GM12878 (cell line): ENCODE results near the gene RPS6KL1. TPM values are rescaled to one million over a fixed set of nuclear protein-coding genes. Genes with fewer than 3 reads are reported as not detected.

ENCODE experiments used
- ATAC-seq: fragments of 200-7000 bp; cut with Tn5 transposase; 3 replicates; pipeline ENCODE4 v1.9.1; 2020; ENCODE audit warnings: mild to moderate bottlenecking, moderate library complexity
- BruUV-seq: library from RNA; stranded (reverse); fragments of 400-500 nt; replicated peaks from 2 replicates; lab custom pipeline; 2021; lab: Mats Ljungman, UMichigan
- CTCF ChIA-PET: fragments of 300-600 bp; sonication (Branson Sonifier 250); formaldehyde crosslinking; extraction: SDS; loops from one replicate; lab custom pipeline; 2021; ENCODE audit warnings: inconsistent platforms; lab: Yijun Ruan, JAX
- POLR2A ChIA-PET: fragments of 350-600 bp; formaldehyde crosslinking; extraction: SDS; loops from one replicate; lab custom pipeline; 2021; ENCODE audit warnings: inconsistent platforms; lab: Charles Lee
- RAD21 ChIA-PET: fragments of 300-600 bp; sonication (Branson Sonifier 250); formaldehyde crosslinking; loops from one replicate; lab custom pipeline; 2023; ENCODE audit warnings: antibody characterized with exemption; ENCODE audit not compliant: unreplicated experiment; lab: Charles Lee
- SMC1A ChIA-PET: fragments of 300-600 bp; sonication (Branson Sonifier 250); formaldehyde crosslinking; loops from one replicate; lab custom pipeline; 2023; ENCODE audit not compliant: unreplicated experiment, uncharacterized antibody; lab: Charles Lee
- DNase-seq: peaks from one replicate; pipeline ENCODE4 v3.0.0-alpha.2; 2011; ENCODE audit warnings: low read depth, low spot score
- FAIRE-seq: peaks from 3 replicates; lab custom pipeline; 2011; peaks lifted over from hg19 to GRCh38; lab: Jason Lieb, UNC
- H2AFZ ChIP-seq: 2 replicates; pipeline ENCODE4 v1.6.0; 2011; ENCODE audit warnings: low read depth, low read length, control low read depth; ENCODE audit not compliant: control insufficient read depth
- H3K27ac ChIP-seq: 2 replicates; pipeline ENCODE4 v1.5.1; 2011; ENCODE audit warnings: control low read depth; ENCODE audit not compliant: control insufficient read depth, insufficient read depth
- H3K27me3 ChIP-seq, 2 experiments: replicated peaks in 1 of 2; 2 replicates each; pipeline versions ENCODE4 v1.6.0 to v1.6.1; 2011; ENCODE audit warnings: low read length in 1 of 2; ENCODE audit not compliant: control insufficient read depth in 2 of 2, insufficient read depth in 2 of 2
- H3K36me3 ChIP-seq, 2 experiments: 2 replicates each; pipeline ENCODE4 v1.5.1; 2011; ENCODE audit warnings: low read length in 1 of 2; ENCODE audit not compliant: control insufficient read depth in 2 of 2, insufficient read depth in 2 of 2
- H3K4me1 ChIP-seq: 2 replicates; pipeline ENCODE4 v1.6.1; 2011; ENCODE audit warnings: mild to moderate bottlenecking, low read length, moderate library complexity, mixed read lengths; ENCODE audit not compliant: control insufficient read depth, insufficient read depth
- H3K4me2 ChIP-seq: 2 replicates; pipeline ENCODE4 v1.6.0; 2011; ENCODE audit warnings: control low read depth; ENCODE audit not compliant: control insufficient read depth, insufficient read depth
- H3K4me3 ChIP-seq: fragments of 200-600 bp; sonication (generic); 2 replicates; pipeline ENCODE4 v1.5.1; 2016
- H3K79me2 ChIP-seq: 2 replicates; pipeline ENCODE4 v1.6.0; 2011; ENCODE audit warnings: low read length; ENCODE audit not compliant: control insufficient read depth, insufficient read depth
- H3K9ac ChIP-seq: 2 replicates; pipeline ENCODE4 v1.8.0; 2011; ENCODE audit warnings: low read length, control low read depth, mixed read lengths; ENCODE audit not compliant: control insufficient read depth, insufficient read depth
- H3K9me3 ChIP-seq: replicated peaks from 3 replicates; pipeline ENCODE4 v1.5.1; 2011; ENCODE audit warnings: mild to moderate bottlenecking, low read length; ENCODE audit not compliant: control insufficient read depth, insufficient read depth
- H4K20me1 ChIP-seq: 2 replicates; pipeline ENCODE4 v1.6.0; 2011; ENCODE audit not compliant: control insufficient read depth, insufficient read depth
- BACH1 ChIP-seq: fragments of 450-650 bp; IDR thresholded peaks from 2 replicates; pipeline ENCODE4 v1.6.1; 2017; ENCODE audit warnings: mild to moderate bottlenecking, borderline replicate concordance
- BCL11A ChIP-seq: IDR thresholded peaks from 2 replicates; pipeline ENCODE4 v1.6.1; 2011; ENCODE audit warnings: low read depth, low read length
- CEBPB ChIP-seq, 2 experiments: fragments of 150-350 bp in 1 of 2; IDR thresholded peaks; 2 replicates each; pipeline ENCODE4 v1.6.1; 2012 to 2014; ENCODE audit warnings: low read depth in 2 of 2, low read length in 2 of 2, borderline replicate concordance in 1 of 2, inconsistent platforms in 1 of 2
- NFYA ChIP-seq: IDR thresholded peaks from 2 replicates; pipeline ENCODE4 v1.6.1; 2011; ENCODE audit warnings: low read depth, mild to moderate bottlenecking, low read length, improper control_type of control experiment, borderline replicate concordance
- PKNOX1 ChIP-seq: fragments of 450-650 bp; IDR thresholded peaks from 2 replicates; pipeline ENCODE4 v1.6.1; 2016; ENCODE audit warnings: mild to moderate bottlenecking
- RAD51 ChIP-seq: fragments of 450-650 bp; IDR thresholded peaks from 2 replicates; pipeline ENCODE4 v1.6.1; 2016; ENCODE audit warnings: moderate library complexity, mild to moderate bottlenecking, inconsistent platforms
- SKIL ChIP-seq: fragments of 450-650 bp; IDR thresholded peaks from 2 replicates; pipeline ENCODE4 v1.6.1; 2017; ENCODE audit warnings: mild to moderate bottlenecking, low read depth, inconsistent platforms; ENCODE audit not compliant: poor library complexity, severe bottlenecking
- TAF1 ChIP-seq: IDR thresholded peaks from 2 replicates; pipeline ENCODE4 v1.6.1; 2011; ENCODE audit warnings: mild to moderate bottlenecking, low read depth, low read length, borderline replicate concordance
- ZNF217 ChIP-seq: fragments of 450-650 bp; IDR thresholded peaks from 2 replicates; pipeline ENCODE4 v1.6.1; 2017; ENCODE audit warnings: antibody characterized with exemption, mild to moderate bottlenecking
- ZNF622 ChIP-seq: fragments of 450-650 bp; IDR thresholded peaks from 2 replicates; pipeline ENCODE4 v1.6.1; 2017; ENCODE audit warnings: mild to moderate bottlenecking, inconsistent platforms
- WGBS: methylation state at CpG from one replicate; pipeline ENCODE4 v1.1.6; 2016; ENCODE audit warnings: low lambda C conversion rate; ENCODE audit not compliant: insufficient replicate concordance, insufficient coverage; ENCODE audit errors: missing lambda C conversion rate; 5-methylcytosine and 5-hydroxymethylcytosine counted together
- in situ Hi-C: fragments of 300-500 bp; cut with MboI; formaldehyde crosslinking; loops from 9 replicates; pipeline ENCODE4 v1.14.3; 2018; ENCODE audit warnings: mixed read lengths
- intact Hi-C: fragments of 100-400 bp; cut with micrococcal nuclease; formaldehyde crosslinking; loops from one replicate; pipeline ENCODE4 v1.14.2; 2022; ENCODE audit not compliant: unreplicated experiment
- polyA plus RNA-seq, 11 experiments: library from polyadenylated mRNA; depleted of rRNA in 4 of 11; unstranded in 6 of 11; stranded (reverse) in 5 of 11; fragments of >200 nt; fragmentation: Nextera tagmentation in 4 of 11; fragmentation: Illumina TruSeq in 1 of 11; extraction: Ambion mirVana in 4 of 11; extraction: Trizol in 1 of 11; gene quantifications; 1 replicate in 1 of 11; 2 replicates in 10 of 11; pipeline versions ENCODE4 v1.2.1 to v1.2.3, GENCODE V29; 2011 to 2016; ENCODE audit warnings: inconsistent platforms in 2 of 11, missing spikeins in 2 of 11, low read depth in 1 of 11
- total RNA-seq, 4 experiments: library from RNA; depleted of rRNA in 3 of 4; stranded (reverse); fragments of >200 nt in 3 of 4; fragmentation: Illumina TruSeq in 1 of 4; extraction: Trizol in 1 of 4; gene quantifications; 2 replicates each; pipeline versions ENCODE4 v1.2.1 to v1.2.3, GENCODE V29; 2013 to 2021
- TF ChIP-seq, protein P1 (sequence below): fragments of 450-650 bp; IDR thresholded peaks from 2 replicates; pipeline ENCODE4 v1.6.1; 2016; ENCODE audit warnings: mild to moderate bottlenecking, moderate library complexity, borderline replicate concordance
- TF ChIP-seq, protein P2 (sequence below): fragments of 450-650 bp; conservative IDR thresholded peaks from 2 replicates; pipeline ENCODE4 v1.6.1; 2017; ENCODE audit warnings: mild to moderate bottlenecking, moderate library complexity

Gene RPS6KL1
- total and polyA plus RNA-seq, 10 of the 15 experiments (the other 5 are each of a cell fraction or from before 2014, with no cell fraction given), result 0.04 to 4.2 (median 2.0) TPM

DNA sequence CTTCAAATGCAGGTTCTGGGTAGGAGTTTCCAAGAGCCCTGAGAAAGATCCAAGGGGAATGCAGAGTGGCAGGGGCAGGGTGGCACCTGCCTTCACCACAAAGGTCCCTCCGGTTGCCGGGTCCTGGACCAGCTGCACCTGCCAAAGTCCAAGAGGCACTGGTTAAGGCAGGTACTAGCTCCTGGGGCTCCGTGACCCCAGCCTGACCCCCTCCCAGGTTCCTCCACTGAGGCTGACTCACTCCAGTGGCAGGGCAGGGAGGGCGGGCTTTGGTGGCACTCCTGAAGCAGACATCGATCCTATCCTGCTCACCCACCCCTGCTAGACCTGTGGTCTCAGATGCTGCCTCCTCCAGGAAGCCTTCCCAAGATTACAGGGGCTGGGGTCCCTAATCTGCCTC, 11.4 kb downstream of the RPS6KL1 start (continued):
- TF ChIP-seq, protein P1, sequence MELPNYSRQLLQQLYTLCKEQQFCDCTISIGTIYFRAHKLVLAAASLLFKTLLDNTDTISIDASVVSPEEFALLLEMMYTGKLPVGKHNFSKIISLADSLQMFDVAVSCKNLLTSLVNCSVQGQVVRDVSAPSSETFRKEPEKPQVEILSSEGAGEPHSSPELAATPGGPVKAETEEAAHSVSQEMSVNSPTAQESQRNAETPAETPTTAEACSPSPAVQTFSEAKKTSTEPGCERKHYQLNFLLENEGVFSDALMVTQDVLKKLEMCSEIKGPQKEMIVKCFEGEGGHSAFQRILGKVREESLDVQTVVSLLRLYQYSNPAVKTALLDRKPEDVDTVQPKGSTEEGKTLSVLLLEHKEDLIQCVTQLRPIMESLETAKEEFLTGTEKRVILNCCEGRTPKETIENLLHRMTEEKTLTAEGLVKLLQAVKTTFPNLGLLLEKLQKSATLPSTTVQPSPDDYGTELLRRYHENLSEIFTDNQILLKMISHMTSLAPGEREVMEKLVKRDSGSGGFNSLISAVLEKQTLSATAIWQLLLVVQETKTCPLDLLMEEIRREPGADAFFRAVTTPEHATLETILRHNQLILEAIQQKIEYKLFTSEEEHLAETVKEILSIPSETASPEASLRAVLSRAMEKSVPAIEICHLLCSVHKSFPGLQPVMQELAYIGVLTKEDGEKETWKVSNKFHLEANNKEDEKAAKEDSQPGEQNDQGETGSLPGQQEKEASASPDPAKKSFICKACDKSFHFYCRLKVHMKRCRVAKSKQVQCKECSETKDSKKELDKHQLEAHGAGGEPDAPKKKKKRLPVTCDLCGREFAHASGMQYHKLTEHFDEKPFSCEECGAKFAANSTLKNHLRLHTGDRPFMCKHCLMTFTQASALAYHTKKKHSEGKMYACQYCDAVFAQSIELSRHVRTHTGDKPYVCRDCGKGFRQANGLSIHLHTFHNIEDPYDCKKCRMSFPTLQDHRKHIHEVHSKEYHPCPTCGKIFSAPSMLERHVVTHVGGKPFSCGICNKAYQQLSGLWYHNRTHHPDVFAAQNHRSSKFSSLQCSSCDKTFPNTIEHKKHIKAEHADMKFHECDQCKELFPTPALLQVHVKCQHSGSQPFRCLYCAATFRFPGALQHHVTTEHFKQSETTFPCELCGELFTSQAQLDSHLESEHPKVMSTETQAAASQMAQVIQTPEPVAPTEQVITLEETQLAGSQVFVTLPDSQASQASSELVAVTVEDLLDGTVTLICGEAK, result no peak

- FAIRE-seq, result no peak
- in situ Hi-C loops, result no loop called here
- POLR2A ChIA-PET, result no interaction called here
Observed at GRCh38 chr14:74911221-74911620, 11.8 kb downstream of the RPS6KL1 start.

More at GRCh38 chr14:74911221-74911620, 11.8 kb downstream of the RPS6KL1 start:
- H3K4me3 ChIP-seq, result no peak overlapping the region
- H3K27me3 ChIP-seq, result no peaks in the 10 kb centered on the region
- ChIA-PET SMC1A (interaction anchor here (1.4 kb wide), 1 partner anchor 10 kb away, joined by 3 read pairs; no protein-coding TSS in a partner anchor), RAD21 (interaction anchor here (0.6 kb wide), 1 partner anchor 34 kb away, joined by 4 read pairs; no protein-coding TSS in a partner anchor), CTCF (interaction anchor here (0.5 to 26.0 kb wide), 5 partner anchors 52 to 1832 kb away, joined by 3 to 552 read pairs (median 6); no protein-coding TSS in a partner anchor)
- H3K27ac ChIP-seq, result no peak overlapping the region
- no peaks in the 10 kb centered on the region for H3K9me3 ChIP-seq
- H3K4me2 ChIP-seq, result no peak overlapping the region
- intact Hi-C loops, result no loop called here
- no peaks in the 10 kb centered on the region for H3K79me2 ChIP-seq
- no peak for DNase-seq
- no peaks in the 10 kb centered on the region for H4K20me1 ChIP-seq
- H3K9ac ChIP-seq, result no peak overlapping the region
- ATAC-seq, result no peak
- no peaks in the 10 kb centered on the region; a peak in 2 of 4 replicates for H3K36me3 ChIP-seq
- H2AFZ ChIP-seq, result no peak overlapping the region
- BruUV-seq, result no TSS peak
- TF ChIP-seq PKNOX1 (no peak), NFYA (no peak), BACH1 (no peak), BCL11A (no peak), TAF1 (no peak), CEBPB (IDR thresholded peaks at IDR 0.05; ENCODE audit: borderline replicate concordance in 1 of 2, low read depth in 2 of 2, low read length in 2 of 2) (no peak), RAD51 (no peak), SKIL (no peak), ZNF622 (no peak), ZNF217 (no peak)
- TF ChIP-seq, protein P2, sequence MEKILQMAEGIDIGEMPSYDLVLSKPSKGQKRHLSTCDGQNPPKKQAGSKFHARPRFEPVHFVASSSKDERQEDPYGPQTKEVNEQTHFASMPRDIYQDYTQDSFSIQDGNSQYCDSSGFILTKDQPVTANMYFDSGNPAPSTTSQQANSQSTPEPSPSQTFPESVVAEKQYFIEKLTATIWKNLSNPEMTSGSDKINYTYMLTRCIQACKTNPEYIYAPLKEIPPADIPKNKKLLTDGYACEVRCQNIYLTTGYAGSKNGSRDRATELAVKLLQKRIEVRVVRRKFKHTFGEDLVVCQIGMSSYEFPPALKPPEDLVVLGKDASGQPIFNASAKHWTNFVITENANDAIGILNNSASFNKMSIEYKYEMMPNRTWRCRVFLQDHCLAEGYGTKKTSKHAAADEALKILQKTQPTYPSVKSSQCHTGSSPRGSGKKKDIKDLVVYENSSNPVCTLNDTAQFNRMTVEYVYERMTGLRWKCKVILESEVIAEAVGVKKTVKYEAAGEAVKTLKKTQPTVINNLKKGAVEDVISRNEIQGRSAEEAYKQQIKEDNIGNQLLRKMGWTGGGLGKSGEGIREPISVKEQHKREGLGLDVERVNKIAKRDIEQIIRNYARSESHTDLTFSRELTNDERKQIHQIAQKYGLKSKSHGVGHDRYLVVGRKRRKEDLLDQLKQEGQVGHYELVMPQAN, result no peak
- no peaks in the 10 kb centered on the region for H3K4me1 ChIP-seq
- WGBS, result 71% methylated on average over 6 of the region's 6 CpGs
